SH-SY5Y (cell line): ENCODE results near the gene NCOA1.

Experiments
- GATA2 ChIP-seq: IDR thresholded peaks from 2 replicates; pipeline ENCODE4 v1.6.1; 2011; ENCODE audit warnings: mild to moderate bottlenecking, low read depth, low read length
- GATA3 ChIP-seq: IDR thresholded peaks from 2 replicates; pipeline ENCODE4 v1.6.1; 2011; ENCODE audit warnings: low read depth, mild to moderate bottlenecking, low read length, moderate library complexity

GRCh38 chr2:24659862-24660261 lies 168.8 kb downstream of the NCOA1 start:
- TF ChIP-seq GATA2 (peak; percentile 72; the same call in 1 of the 2 replicates), GATA3 (peak; percentile 57)
